CD4-positive, alpha-beta T cell (primary cell): ENCODE data around the gene EFCAB14. TPM values are rescaled to one million over a fixed set of nuclear protein-coding genes. Genes with fewer than 3 reads are reported as not detected.

ENCODE experiments used
- ATAC-seq: fragments of 200-7000 bp; cut with Tn5 transposase; one replicate; pipeline ENCODE4 v1.10.0; 2022; ENCODE audit warnings: mild to moderate bottlenecking; ENCODE audit not compliant: poor library complexity
- CTCF ChIA-PET: fragments of 350-600 bp; sonication (Branson Sonifier 250); formaldehyde crosslinking; loops from one replicate; lab custom pipeline; 2021; ENCODE audit warnings: antibody characterized with exemption, inconsistent platforms; lab: Charles Lee
- POLR2A ChIA-PET: fragments of 350-600 bp; sonication (Branson Sonifier 250); formaldehyde crosslinking; loops from one replicate; lab custom pipeline; 2021; ENCODE audit warnings: antibody characterized with exemption, inconsistent platforms; lab: Charles Lee
- DNase-seq, 14 experiments: peaks; one replicate each; pipeline ENCODE4 v3.0.0-alpha.2; 2013 to 2020; ENCODE audit warnings: mixed read lengths in 2 of 14
- H3K27ac ChIP-seq, 2 donors: one replicate each; pipeline versions ENCODE4 v1.5.1 to v1.7.0; 2013; ENCODE audit warnings: low read length in 2 of 2, low read depth in 1 of 2, mild to moderate bottlenecking in 1 of 2
- H3K27me3 ChIP-seq, 2 experiments: 1 replicate in 1 of 2; 2 replicates in 1 of 2; pipeline versions ENCODE4 v1.6.1 to v1.7.0; 2013; ENCODE audit warnings: low read length in 2 of 2, control low read depth in 1 of 2, mild to moderate bottlenecking in 1 of 2, moderate library complexity in 1 of 2; ENCODE audit not compliant: insufficient read depth in 2 of 2, control insufficient read depth in 1 of 2
- H3K36me3 ChIP-seq: one replicate; pipeline ENCODE4 v1.6.1; 2013; ENCODE audit warnings: low read length, control low read depth; ENCODE audit not compliant: insufficient read depth
- H3K4me1 ChIP-seq: one replicate; pipeline ENCODE4 v1.6.1; 2013; ENCODE audit warnings: low read length, control low read depth; ENCODE audit not compliant: insufficient read depth
- H3K4me3 ChIP-seq: one replicate; pipeline ENCODE4 v1.5.1; 2013; ENCODE audit warnings: mild to moderate bottlenecking, low read length, moderate library complexity
- H3K9me3 ChIP-seq, 2 experiments: 1 replicate in 1 of 2; 2 replicates in 1 of 2; pipeline versions ENCODE4 v1.6.1 to v1.7.0; 2013; ENCODE audit warnings: low read length in 2 of 2, mild to moderate bottlenecking in 2 of 2, control low read depth in 1 of 2, moderate library complexity in 1 of 2; ENCODE audit not compliant: control insufficient read depth in 1 of 2, insufficient read depth in 1 of 2
- H3K27ac Mint-ChIP-seq: one replicate; pipeline ENCODE4 v1.8.0; 2020; ENCODE audit warnings: mixed read lengths
- H3K27me3 Mint-ChIP-seq: one replicate; pipeline ENCODE4 v1.8.0; 2021; ENCODE audit warnings: mixed read lengths
- H3K36me3 Mint-ChIP-seq: one replicate; pipeline ENCODE4 v1.8.0; 2021; ENCODE audit warnings: low read depth, mixed read lengths
- H3K4me1 Mint-ChIP-seq: one replicate; pipeline ENCODE4 v1.8.0; 2021; ENCODE audit warnings: low read depth, mixed read lengths
- H3K4me3 Mint-ChIP-seq: one replicate; pipeline ENCODE4 v1.8.0; 2020; ENCODE audit warnings: mild to moderate bottlenecking, mixed read lengths
- H3K9me3 Mint-ChIP-seq: one replicate; pipeline ENCODE4 v1.8.0; 2020; ENCODE audit warnings: mixed read lengths
- CTCF ChIP-seq: fragments of 200-600 bp; IDR thresholded peaks from one replicate; pipeline ENCODE4 v1.8.0; 2022; ENCODE audit warnings: antibody characterized with exemption, mild to moderate bottlenecking
- intact Hi-C, 2 experiments: fragments of 100-400 bp; cut with DNase I in 1 of 2; cut with micrococcal nuclease in 1 of 2; formaldehyde crosslinking; loops; one replicate each; pipeline versions ENCODE4 v1.15.1 to v1.9.0; 2023 to 2025; cut with DNase I, micrococcal nuclease
- total RNA-seq, 174 experiments: library from RNA in 2 of 174; stranded (reverse) in 2 of 174; gene quantifications; one replicate each; pipeline ENCODE4 v1.2.3 and lab custom pipeline; 2021 to 2026

EFCAB14 gene
- total RNA-seq, 2 experiments from 2014 or later: 36.8 to 38.3 TPM

- H3K27ac ChIP-seq: no peak overlapping the region
- Mint-ChIP-seq H3K27me3 (no peaks in the 10 kb centered on the region), H3K9me3 (no peaks in the 10 kb centered on the region), H3K4me1 (peaks cover 8% of the 10 kb centered on the region), H3K4me3 (no peak overlapping the region), H3K27ac (no peak overlapping the region), H3K36me3 (peaks cover 96% of the 10 kb centered on the region)
- H3K36me3 ChIP-seq: peaks cover 84% of the 10 kb centered on the region
- ChIA-PET POLR2A (no interaction called here), CTCF (no interaction called here)
- ATAC-seq (no peak), DNase-seq (no peak)
- intact Hi-C loops: no loop called here
- no peaks in the 10 kb centered on the region for H3K4me1 ChIP-seq
- no peak for TF ChIP-seq CTCF
- H3K27me3 ChIP-seq: no peaks in the 10 kb centered on the region
- no peaks in the 10 kb centered on the region for H3K9me3 ChIP-seq
- H3K4me3 ChIP-seq: no peak overlapping the region
Measured at GRCh38 chr1:46692811-46693770, 25.8 kb downstream of the EFCAB14 start.

- H3K36me3 Mint-ChIP-seq: peaks cover 99% of the 10 kb centered on the region
- ATAC-seq (no peak), DNase-seq (no peak)
- no peak for TF ChIP-seq CTCF
- intact Hi-C loops: no loop called here
- Histone ChIP-seq H3K27me3 (no peaks in the 10 kb centered on the region), H3K36me3 (peaks cover 86% of the 10 kb centered on the region), H3K4me1 (no peaks in the 10 kb centered on the region), H3K27ac (no peak overlapping the region), H3K4me3 (no peak overlapping the region), H3K9me3 (no peaks in the 10 kb centered on the region)
- H3K4me1 Mint-ChIP-seq: peaks cover 11% of the 10 kb centered on the region
- H3K9me3 Mint-ChIP-seq: no peaks in the 10 kb centered on the region
- H3K27ac Mint-ChIP-seq: no peak overlapping the region
- H3K4me3 Mint-ChIP-seq: no peak overlapping the region
- CTCF ChIA-PET: no interaction called here
- POLR2A ChIA-PET: no interaction called here
- H3K27me3 Mint-ChIP-seq: no peaks in the 10 kb centered on the region
Measured at GRCh38 chr1:46691997-46692790, 26.7 kb downstream of the EFCAB14 start.

- peaks cover 17% of the 10 kb centered on the region for H3K4me1 Mint-ChIP-seq
- Histone ChIP-seq H3K4me3 (no peak overlapping the region), H3K4me1 (no peaks in the 10 kb centered on the region), H3K9me3 (no peaks in the 10 kb centered on the region), H3K27me3 (no peaks in the 10 kb centered on the region), H3K36me3 (peaks cover 87% of the 10 kb centered on the region), H3K27ac (no peak overlapping the region)
- no peak for TF ChIP-seq CTCF
- ATAC-seq: no peak
- H3K27ac Mint-ChIP-seq: peak overlapping the region; percentile 32
- H3K9me3 Mint-ChIP-seq: no peaks in the 10 kb centered on the region
- ChIA-PET CTCF (no interaction called here), POLR2A (no interaction called here)
- peaks cover 99% of the 10 kb centered on the region for H3K36me3 Mint-ChIP-seq
- H3K27me3 Mint-ChIP-seq: no peaks in the 10 kb centered on the region
- intact Hi-C loops: no loop called here
- no peak for DNase-seq
- H3K4me3 Mint-ChIP-seq: no peak overlapping the region
Measured at GRCh38 chr1:46690931-46691421, 27.9 kb downstream of the EFCAB14 start.
